Body of pancreas (tissue), 4 donors: ENCODE measurements around the gene CEP112. TPM values are rescaled to one million over a fixed set of nuclear protein-coding genes. Genes with fewer than 3 reads are reported as not detected.
A peak's percentile ranks its signal among the peaks of the same experiment; 100 is the strongest.

ENCODE experiments used
- ATAC-seq: fragments of 150-250 bp; one replicate; pipeline ENCODE4 v1.9.1; 2016
- DNase-seq, 4 donors: peaks; one replicate each; pipeline ENCODE4 v3.0.0-alpha.2; 2019
- H3K27ac ChIP-seq, 4 donors: fragments of 200-600 bp; sonication (generic); 1 replicate in 3 of 4; 2 replicates in 1 of 4; pipeline versions ENCODE4 v1.5.1 to v1.6.1; 2016 to 2019; ENCODE audit warnings: mild to moderate bottlenecking in 1 of 4, mixed read lengths in 1 of 4, moderate library complexity in 1 of 4
- H3K27me3 ChIP-seq, 2 donors: fragments of 200-600 bp; sonication (generic); one replicate each; pipeline ENCODE4 v1.6.0; 2016; ENCODE audit warnings: mild to moderate bottlenecking in 1 of 2
- H3K36me3 ChIP-seq, 2 donors: fragments of 200-600 bp; sonication (generic); replicated peaks in 1 of 2; 2 replicates each; pipeline ENCODE4 v1.5.1; 2016; ENCODE audit warnings: low read depth in 2 of 2; ENCODE audit not compliant: insufficient read depth in 1 of 2
- H3K4me1 ChIP-seq: fragments of 200-600 bp; sonication (generic); one replicate; pipeline ENCODE4 v1.6.0; 2016
- H3K4me3 ChIP-seq, 2 donors: fragments of 200-600 bp; sonication (generic); 1 replicate in 1 of 2; 2 replicates in 1 of 2; pipeline ENCODE4 v1.5.1; 2016 to 2019
- H3K9me3 ChIP-seq, 3 donors: fragments of 200-600 bp; sonication (generic); 1 replicate in 2 of 3; 2 replicates in 1 of 3; pipeline ENCODE4 v1.5.1; 2016
- POLR2A ChIP-seq, 3 donors: fragments of 450-650 bp; IDR thresholded peaks; one replicate each; pipeline ENCODE4 v1.6.1; 2016; ENCODE audit warnings: antibody characterized with exemption in 3 of 3, mild to moderate bottlenecking in 2 of 3
- WGBS, 2 donors: methylation state at CpG; one replicate each; pipeline ENCODE4 v1.1.5; 2017; 5-methylcytosine and 5-hydroxymethylcytosine counted together
- intact Hi-C: fragments of 100-400 bp; cut with DNase I; formaldehyde crosslinking; loops from one replicate; pipeline ENCODE4 v1.15.1; 2023
- total RNA-seq, 2 donors: library from RNA; depleted of rRNA; stranded (reverse); fragments of >200 nt; gene quantifications; one replicate each; pipeline ENCODE4 v1.1.0, GENCODE V29; 2016
- TF ChIP-seq, protein P1 (sequence below), 7 experiments: fragments of 450-650 bp in 4 of 7; fragments of 200-600 bp in 3 of 7; sonication (generic) in 3 of 7; IDR thresholded peaks; one replicate each; pipeline ENCODE4 v1.5.1; 2016 to 2019; ENCODE audit warnings: antibody characterized with exemption in 7 of 7

The CEP112 gene
- total RNA-seq, 2 donors from 2014 or later: 5.2 to 10.2 TPM

DNA sequence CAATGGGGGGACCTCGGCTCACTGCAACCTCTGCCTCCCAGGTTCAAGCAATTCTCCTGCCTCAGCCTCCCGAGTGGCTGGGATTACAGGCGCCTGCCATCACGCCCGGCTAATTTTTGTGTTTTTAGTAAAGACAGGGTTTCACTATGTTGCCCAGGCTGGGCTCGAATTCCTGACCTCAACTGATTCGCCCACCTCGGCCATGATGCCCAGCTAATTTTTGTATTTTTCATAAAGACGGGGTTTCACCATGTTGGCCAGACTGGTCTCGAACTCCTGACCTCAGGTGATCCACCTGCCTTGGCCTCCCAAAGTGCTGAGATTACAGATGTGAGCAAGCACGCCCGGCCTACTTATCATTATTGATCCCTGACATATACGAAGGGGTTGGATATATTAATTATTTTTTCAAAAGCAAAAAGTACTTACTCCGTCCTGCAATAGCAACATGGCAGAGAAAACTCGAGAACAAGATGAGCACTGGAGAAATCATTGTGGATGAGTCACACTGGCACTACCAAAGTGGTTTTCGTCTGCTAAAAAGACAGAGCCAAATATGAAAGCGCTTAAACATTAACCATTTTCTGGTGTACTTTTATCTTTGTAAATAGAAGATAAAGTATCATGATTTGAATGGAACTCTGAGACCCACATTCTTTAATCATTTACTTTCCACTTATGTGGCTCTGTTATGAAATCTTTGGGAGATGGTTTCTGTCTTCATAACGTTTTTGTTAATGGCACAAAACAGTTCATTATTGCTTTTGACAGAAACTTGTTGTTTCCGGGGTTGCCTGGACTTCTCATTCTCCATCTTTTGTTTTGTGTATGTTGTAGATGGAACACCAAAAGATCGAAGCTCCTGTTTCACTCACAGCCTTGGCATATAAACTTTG, 37.2 kb upstream of the CEP112 start, which contains the start of gene APOH:
TSS of gene APOH (minus strand) at position 529 of the 896 bp plus-strand sequence. CDS start at position 493, 36 bp downstream.
- WGBS, 2 donors: 47 to 59% methylated on average over 19 to 20 of the region's 20 CpGs
- intact Hi-C loops: no loop called here
- no peak for TF ChIP-seq POLR2A (IDR thresholded peaks at IDR 0.05)
- TF ChIP-seq, protein P1, sequence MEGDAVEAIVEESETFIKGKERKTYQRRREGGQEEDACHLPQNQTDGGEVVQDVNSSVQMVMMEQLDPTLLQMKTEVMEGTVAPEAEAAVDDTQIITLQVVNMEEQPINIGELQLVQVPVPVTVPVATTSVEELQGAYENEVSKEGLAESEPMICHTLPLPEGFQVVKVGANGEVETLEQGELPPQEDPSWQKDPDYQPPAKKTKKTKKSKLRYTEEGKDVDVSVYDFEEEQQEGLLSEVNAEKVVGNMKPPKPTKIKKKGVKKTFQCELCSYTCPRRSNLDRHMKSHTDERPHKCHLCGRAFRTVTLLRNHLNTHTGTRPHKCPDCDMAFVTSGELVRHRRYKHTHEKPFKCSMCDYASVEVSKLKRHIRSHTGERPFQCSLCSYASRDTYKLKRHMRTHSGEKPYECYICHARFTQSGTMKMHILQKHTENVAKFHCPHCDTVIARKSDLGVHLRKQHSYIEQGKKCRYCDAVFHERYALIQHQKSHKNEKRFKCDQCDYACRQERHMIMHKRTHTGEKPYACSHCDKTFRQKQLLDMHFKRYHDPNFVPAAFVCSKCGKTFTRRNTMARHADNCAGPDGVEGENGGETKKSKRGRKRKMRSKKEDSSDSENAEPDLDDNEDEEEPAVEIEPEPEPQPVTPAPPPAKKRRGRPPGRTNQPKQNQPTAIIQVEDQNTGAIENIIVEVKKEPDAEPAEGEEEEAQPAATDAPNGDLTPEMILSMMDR (IDR thresholded peaks at IDR 0.05): no peak
- peak within 1 kb of the TSS in 3 of 4 donors; percentile 5 to 64 (median 51) for H3K27ac ChIP-seq
- peak in 1 of 4 donors; percentile 57 for DNase-seq
- no peaks in the 10 kb centered on the region for H3K9me3 ChIP-seq
- peaks cover 35% of the 10 kb centered on the region for H3K4me1 ChIP-seq
- H3K27me3 ChIP-seq: no peaks in the 10 kb centered on the region
- peak; percentile 90 for ATAC-seq
- no peak within 1 kb of the TSS for H3K4me3 ChIP-seq
- H3K36me3 ChIP-seq: no peaks in the 10 kb centered on the region

DNA sequence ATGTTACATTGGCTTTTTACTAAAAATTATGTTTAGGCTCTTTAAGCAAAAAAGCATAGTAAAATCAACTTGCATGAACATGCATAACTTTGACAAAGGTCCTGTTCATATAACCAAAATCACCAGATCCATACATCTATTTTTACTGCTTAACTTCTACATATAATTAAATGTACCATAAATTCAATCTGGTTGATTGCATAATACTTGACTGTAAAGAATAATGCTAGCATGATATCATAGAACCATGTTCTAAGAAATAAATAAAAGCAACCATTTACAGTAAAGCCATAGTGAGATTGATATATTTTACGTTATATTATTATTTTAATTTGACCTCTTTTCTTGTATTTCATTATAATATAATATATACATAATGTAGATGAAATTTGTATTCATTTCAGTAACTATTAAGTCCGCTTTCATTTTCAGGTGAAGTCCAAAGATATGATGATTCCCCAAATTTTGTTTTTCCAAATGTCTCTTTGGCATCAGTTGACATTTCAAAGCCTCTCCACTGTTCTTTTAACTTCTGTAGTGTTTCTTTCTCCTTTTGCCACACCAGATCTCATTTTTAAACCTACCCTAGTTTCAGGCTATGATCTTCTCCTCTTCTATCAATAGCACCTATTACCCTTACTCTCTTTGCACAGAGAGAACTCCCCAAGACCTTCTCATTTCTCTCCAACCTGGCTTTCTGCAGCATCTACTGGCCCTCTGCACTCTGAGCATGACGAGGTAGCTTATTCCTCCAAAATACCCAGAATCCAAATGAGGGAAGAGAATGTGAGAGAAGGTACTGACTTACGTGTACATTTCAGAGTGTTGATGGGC, 35.5 kb upstream of the CEP112 start:
- peaks cover 29% of the 10 kb centered on the region for H3K4me1 ChIP-seq
- intact Hi-C loops: no loop called here
- H3K27ac ChIP-seq: peak overlapping the region in 1 of 4 donors; percentile 5
- H3K4me3 ChIP-seq: no peak overlapping the region
- DNase-seq (no peak), ATAC-seq (no peak)
- no peaks in the 10 kb centered on the region for H3K27me3 ChIP-seq
- WGBS, 2 donors: 96% methylated on average over 4 of the region's 4 CpGs
- H3K36me3 ChIP-seq: no peaks in the 10 kb centered on the region
- no peaks in the 10 kb centered on the region for H3K9me3 ChIP-seq
- TF ChIP-seq, protein P1 (IDR thresholded peaks at IDR 0.05): no peak
- no peak for TF ChIP-seq POLR2A (IDR thresholded peaks at IDR 0.05)

DNA sequence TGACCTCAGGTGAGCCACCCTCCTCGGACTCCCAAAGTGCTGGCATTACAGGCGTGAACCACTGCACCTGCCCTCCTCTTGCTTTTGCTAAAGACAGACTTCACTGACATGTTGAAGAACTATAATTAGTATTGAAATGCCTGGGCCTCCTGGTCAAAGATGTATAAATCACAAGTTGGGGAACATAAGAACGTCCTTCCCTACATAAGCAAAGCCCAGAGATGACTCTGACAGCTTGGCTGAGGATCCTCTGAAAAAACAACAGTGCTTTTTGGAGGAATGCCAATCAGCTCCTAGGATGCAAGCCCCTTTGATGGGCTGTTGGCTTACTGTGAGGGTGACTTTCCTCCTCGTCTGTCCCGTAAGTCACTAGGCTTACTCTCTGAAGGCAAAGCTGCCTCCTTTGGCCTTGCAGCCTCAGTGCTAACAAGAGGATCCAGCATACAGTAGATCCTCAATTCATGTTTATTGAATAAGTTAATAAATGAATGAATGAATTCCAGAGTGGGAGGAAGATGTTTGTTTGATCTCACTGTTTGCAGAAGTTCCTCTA, 30.9 kb upstream of the CEP112 start:
- ATAC-seq (no peak), DNase-seq (no peak)
- Histone ChIP-seq H3K27me3 (no peaks in the 10 kb centered on the region), H3K9me3 (no peaks in the 10 kb centered on the region), H3K4me1 (peaks cover 3% of the 10 kb centered on the region), H3K36me3 (no peaks in the 10 kb centered on the region), H3K4me3 (no peak overlapping the region), H3K27ac (no peak overlapping the region)
- intact Hi-C loops: no loop called here
- no peak for TF ChIP-seq POLR2A (IDR thresholded peaks at IDR 0.05)
- TF ChIP-seq, protein P1 (IDR thresholded peaks at IDR 0.05): no peak
- 89% methylated on average over 5 of the region's 5 CpGs for WGBS, 2 donors

DNA sequence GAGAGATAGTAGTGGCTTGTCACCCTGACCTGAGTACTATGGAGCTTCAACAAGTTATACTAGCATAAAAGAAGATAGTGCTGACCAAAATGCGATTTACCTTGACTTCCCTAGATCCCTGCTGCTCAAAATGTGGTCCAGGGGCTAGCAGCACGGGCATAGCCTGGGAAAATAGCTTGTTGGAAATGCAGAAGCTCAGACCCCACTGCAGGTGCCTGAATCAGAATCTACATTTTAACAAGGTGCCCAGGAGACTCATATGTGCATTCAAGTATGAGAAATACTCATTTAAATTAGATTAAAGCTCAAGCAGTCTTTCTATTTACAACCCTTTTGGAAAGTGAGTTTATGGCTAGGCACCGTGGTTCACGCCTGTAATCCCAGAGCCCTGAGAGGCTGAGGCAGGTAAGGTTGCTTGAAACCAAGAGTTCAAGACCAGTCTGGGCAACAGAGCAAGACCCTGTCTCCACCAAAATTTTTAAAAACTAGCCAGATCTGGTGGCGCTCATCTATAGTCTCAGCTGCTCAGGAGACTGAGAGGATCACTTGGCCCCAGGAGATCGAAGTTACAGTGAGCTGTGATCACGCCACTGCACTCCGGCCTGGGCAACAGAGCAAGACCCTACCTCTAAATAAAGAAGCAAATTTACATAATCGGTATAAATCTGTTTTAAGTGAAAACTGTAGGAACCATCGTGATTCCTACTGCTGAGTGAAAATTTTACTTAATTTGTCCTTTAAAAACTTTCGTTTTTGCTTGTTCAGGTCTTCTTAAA, 30.0 kb upstream of the CEP112 start:
- no peak for ATAC-seq
- WGBS, 2 donors: 88% methylated on average over 9 to 11 of the region's 11 CpGs

More for the DNA sequence above, 30.0 kb upstream of the CEP112 start:
- Histone ChIP-seq H3K36me3 (no peaks in the 10 kb centered on the region), H3K9me3 (no peaks in the 10 kb centered on the region), H3K4me3 (no peak overlapping the region), H3K27me3 (no peaks in the 10 kb centered on the region), H3K4me1 (no peaks in the 10 kb centered on the region), H3K27ac (no peak overlapping the region)
- no peak for DNase-seq
- TF ChIP-seq, protein P1 (IDR thresholded peaks at IDR 0.05): no peak
- TF ChIP-seq POLR2A (IDR thresholded peaks at IDR 0.05): no peak
- intact Hi-C loops: no loop called here
